Measurements from ENCODE around the gene BEX2. TPM values are rescaled to one million over a fixed set of nuclear protein-coding genes. Genes with fewer than 3 reads are reported as not detected.
A peak's percentile ranks its signal among the peaks of the same experiment; 100 is the strongest.

Gene BEX2
- total RNA-seq, 1 experiment from 2014 or later = 2.8 TPM

DNA sequence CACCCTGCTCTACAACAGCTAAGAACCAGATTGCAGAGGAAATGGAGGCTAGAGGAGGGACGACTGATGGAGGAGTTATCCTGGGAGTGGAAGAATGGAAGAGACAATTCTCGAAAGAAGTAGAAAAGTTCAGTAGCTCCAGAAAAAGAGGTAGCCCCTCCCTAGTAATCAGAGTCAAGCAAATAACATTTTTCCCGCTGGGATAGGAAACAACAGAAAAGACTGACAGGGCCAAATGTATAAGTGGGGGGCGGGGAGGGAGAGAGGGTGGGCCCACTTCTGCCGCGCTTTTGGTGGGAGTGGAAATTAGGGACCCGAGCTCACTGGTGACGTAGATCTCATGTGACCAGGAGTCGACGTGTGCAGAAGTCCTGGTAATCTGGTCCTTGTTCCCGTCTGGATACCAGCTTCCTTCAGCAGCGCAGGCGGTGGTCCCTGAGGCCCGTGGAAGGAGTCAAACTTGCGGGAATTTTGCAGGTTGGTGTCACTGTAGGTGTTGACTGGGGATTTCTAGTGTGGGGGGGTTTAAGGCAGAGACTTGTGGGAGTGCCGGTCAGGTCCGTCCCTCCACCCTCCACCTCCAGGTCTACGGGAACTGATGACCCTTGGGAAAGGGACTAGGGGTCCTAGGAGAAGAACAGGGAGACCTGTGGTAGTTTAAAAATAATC lies 45.5 kb upstream of the BEX2 start, which contains the start of gene TCEAL9:
Gene TCEAL9 (plus strand): TSS at position 377 of the 669 bp plus-strand sequence. CDS start 1,179 bp downstream, outside the sequence.
- Histone ChIP-seq H3K4me3 (ENCODE audit: low read length) (peak within 1 kb of the TSS; percentile 92), H3K9ac (ENCODE audit: low read length) (peak within 1 kb of the TSS; percentile 90), H4K20me1 (ENCODE audit: low read length) (no peaks in the 10 kb centered on the region), H3K36me3 (ENCODE audit: low read depth, low read length) (no peaks in the 10 kb centered on the region), H3K27me3 (ENCODE audit: low read length) (no peaks in the 10 kb centered on the region), H2AFZ (ENCODE audit: low read length) (peak within 1 kb of the TSS; percentile 98), H3K9me3 (ENCODE audit: low read length) (no peaks in the 10 kb centered on the region), H3K9me2 (replicated peaks; ENCODE audit: low read length) (no peaks in the 10 kb centered on the region), H3K27ac (ENCODE audit: low read length) (0 out of 2 replicates have a peak within 1 kb of the TSS, but pooled peaks have one; percentile 20), H3F3A (ENCODE audit: low read length, unreplicated experiment) (no peaks in the 10 kb centered on the region), H3K4me2 (ENCODE audit: low read length) (peak within 1 kb of the TSS; percentile 92), H3K79me2 (ENCODE audit: low read length) (peaks cover 16% of the 10 kb centered on the region), H3K4me1 (ENCODE audit: insufficient read depth, low read length) (0 out of 2 replicates have a peak, but pooled peaks cover 7% of the 10 kb centered on the region)
- intact Hi-C loops (cut with micrococcal nuclease) = loop anchor here (5.0 kb wide), 1 partner anchor 106 kb away; no protein-coding TSS in a partner anchor
- peak; percentile 87 for ATAC-seq
- TF ChIP-seq EZH2 (IDR thresholded peaks at IDR 0.05; ENCODE audit: low read length, unreplicated experiment) = no peak
- TF ChIP-seq, protein P1, sequence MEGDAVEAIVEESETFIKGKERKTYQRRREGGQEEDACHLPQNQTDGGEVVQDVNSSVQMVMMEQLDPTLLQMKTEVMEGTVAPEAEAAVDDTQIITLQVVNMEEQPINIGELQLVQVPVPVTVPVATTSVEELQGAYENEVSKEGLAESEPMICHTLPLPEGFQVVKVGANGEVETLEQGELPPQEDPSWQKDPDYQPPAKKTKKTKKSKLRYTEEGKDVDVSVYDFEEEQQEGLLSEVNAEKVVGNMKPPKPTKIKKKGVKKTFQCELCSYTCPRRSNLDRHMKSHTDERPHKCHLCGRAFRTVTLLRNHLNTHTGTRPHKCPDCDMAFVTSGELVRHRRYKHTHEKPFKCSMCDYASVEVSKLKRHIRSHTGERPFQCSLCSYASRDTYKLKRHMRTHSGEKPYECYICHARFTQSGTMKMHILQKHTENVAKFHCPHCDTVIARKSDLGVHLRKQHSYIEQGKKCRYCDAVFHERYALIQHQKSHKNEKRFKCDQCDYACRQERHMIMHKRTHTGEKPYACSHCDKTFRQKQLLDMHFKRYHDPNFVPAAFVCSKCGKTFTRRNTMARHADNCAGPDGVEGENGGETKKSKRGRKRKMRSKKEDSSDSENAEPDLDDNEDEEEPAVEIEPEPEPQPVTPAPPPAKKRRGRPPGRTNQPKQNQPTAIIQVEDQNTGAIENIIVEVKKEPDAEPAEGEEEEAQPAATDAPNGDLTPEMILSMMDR (conservative IDR thresholded peaks at IDR 0.05; ENCODE audit: low read depth, low read length) = no peak
- TF ChIP-seq EZH2phosphoT487 (IDR thresholded peaks at IDR 0.05; ENCODE audit: borderline replicate concordance, low read length) = no peak
- BruUV-seq (replicated peaks) = no TSS peak
- DNase-seq = peak; percentile 48
- POLR2A ChIA-PET (ENCODE audit: unreplicated experiment) = interaction anchor here (0.5 to 0.6 kb wide), 3 partner anchors 20 to 108 kb away, joined by 3 read pairs; partner anchors contain the start of gene BEX3
- CTCF ChIA-PET = interaction anchor here (0.6 to 1.0 kb wide), 2 partner anchors 108 to 109 kb away, joined by 4 to 10 read pairs; no protein-coding TSS in a partner anchor

DNA sequence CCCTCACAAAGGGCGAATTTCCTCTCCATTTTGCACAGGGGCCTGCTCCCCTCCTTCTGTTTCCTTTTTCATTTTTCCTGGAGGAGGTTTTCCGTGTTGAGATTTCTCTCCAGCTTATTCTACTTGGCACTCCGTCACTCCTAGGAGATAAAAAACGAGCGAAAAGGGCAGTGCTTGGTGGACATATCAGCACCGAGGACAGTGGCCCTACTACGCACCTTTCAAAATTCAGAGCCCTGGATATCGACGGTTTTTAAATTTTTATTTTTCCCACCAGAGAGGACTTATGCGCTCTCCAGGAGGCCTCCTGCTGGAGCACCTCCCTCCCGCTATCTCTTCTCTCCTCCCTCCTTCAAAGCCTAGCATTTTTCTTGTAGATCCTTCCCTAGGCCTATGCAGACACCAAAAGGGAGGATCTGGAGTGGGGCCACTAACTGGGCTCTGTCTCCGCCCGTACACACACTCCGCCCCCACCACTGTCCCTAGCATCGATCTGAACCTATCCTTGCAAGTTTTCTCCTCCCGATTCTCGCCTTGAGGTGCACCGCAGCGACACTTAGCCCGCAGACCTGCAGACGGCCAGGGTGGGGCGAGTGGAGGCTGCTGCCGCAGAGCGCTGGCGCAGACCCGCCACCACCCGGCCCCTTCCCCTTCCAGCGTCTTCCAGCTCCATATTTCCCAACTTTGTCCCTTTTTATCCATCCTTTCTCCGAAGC lies 37.0 kb upstream of the BEX2 start:
- H3K79me2 ChIP-seq (ENCODE audit: low read length) = no peaks in the 10 kb centered on the region
- no peak for DNase-seq
- no peak overlapping the region for H2AFZ ChIP-seq (ENCODE audit: low read length)
- H3K4me3 ChIP-seq (ENCODE audit: low read length) = no peak overlapping the region
- no peak overlapping the region for H3K27ac ChIP-seq (ENCODE audit: low read length)
- ATAC-seq = no peak
- H3K27me3 ChIP-seq (ENCODE audit: low read length) = no peaks in the 10 kb centered on the region
- no peaks in the 10 kb centered on the region for H3K9me2 ChIP-seq (replicated peaks; ENCODE audit: low read length)
- no peaks in the 10 kb centered on the region for H3K4me1 ChIP-seq (ENCODE audit: insufficient read depth, low read length)
- no peak for TF ChIP-seq EZH2 (IDR thresholded peaks at IDR 0.05; ENCODE audit: low read length, unreplicated experiment)
- TF ChIP-seq, protein P1 (conservative IDR thresholded peaks at IDR 0.05; ENCODE audit: low read depth, low read length) = no peak
- no peak for TF ChIP-seq EZH2phosphoT487 (IDR thresholded peaks at IDR 0.05; ENCODE audit: borderline replicate concordance, low read length)
- no TSS peak for BruUV-seq (replicated peaks)
- no peak overlapping the region for H3K4me2 ChIP-seq (ENCODE audit: low read length)
- no peak overlapping the region for H3K9ac ChIP-seq (ENCODE audit: low read length)
- ChIA-PET CTCF (no interaction called here), POLR2A (ENCODE audit: unreplicated experiment) (no interaction called here)
- no peaks in the 10 kb centered on the region for H3K36me3 ChIP-seq (ENCODE audit: low read depth, low read length)
- H3K9me3 ChIP-seq (ENCODE audit: low read length) = no peaks in the 10 kb centered on the region
- H4K20me1 ChIP-seq (ENCODE audit: low read length) = no peaks in the 10 kb centered on the region
- intact Hi-C loops (cut with micrococcal nuclease) = loop anchor here (10.0 kb wide), 1 partner anchor 133 kb away; the partner anchor contains the start of gene BEX4
- H3F3A ChIP-seq (ENCODE audit: low read length, unreplicated experiment) = no peaks in the 10 kb centered on the region

Measured in PC-3 (cell line).